HCT116 (cell line): ENCODE measurements around the gene ALG1. TPM values are rescaled to one million over a fixed set of nuclear protein-coding genes. Genes with fewer than 3 reads are reported as not detected.
"Not testable (repeated sequence)": the region's sequence is repeated elsewhere in the genome, so short reads cannot be mapped to it uniquely, and the experiment has no call there.

ENCODE experiments used
- ATAC-seq: fragments of 200-7000 bp; cut with Tn5 transposase; 2 replicates; pipeline ENCODE4 v1.9.1; 2020; ENCODE audit warnings: mild to moderate bottlenecking, moderate library complexity
- BruUV-seq: library from RNA; stranded (reverse); fragments of 400-500 nt; replicated peaks from 2 replicates; lab custom pipeline; 2021; lab: Mats Ljungman, UMichigan
- CTCF ChIA-PET: fragments of 300-600 bp; sonication (Branson Sonifier 250); formaldehyde crosslinking; loops from one replicate; lab custom pipeline; 2021; ENCODE audit warnings: antibody characterized with exemption; lab: Charles Lee
- POLR2A ChIA-PET: fragments of 300-600, 350-600 bp; sonication (Branson Sonifier 250); formaldehyde crosslinking; loops from one replicate; lab custom pipeline; 2021; ENCODE audit warnings: antibody characterized with exemption; lab: Charles Lee
- RAD21 ChIA-PET, 2 experiments: fragments of 300-600 bp; sonication (Branson Sonifier 250); formaldehyde crosslinking; loops; one replicate each; lab custom pipeline; 2023; ENCODE audit warnings: low total read pairs in 2 of 2; ENCODE audit not compliant: uncharacterized antibody in 2 of 2, unreplicated experiment in 2 of 2, low non-redundant PET in 1 of 2; lab: Charles Lee
- DNase-seq: peaks from one replicate; pipeline ENCODE4 v3.0.0-alpha.2; 2010; ENCODE audit warnings: low read depth, low spot score
- H2AFZ ChIP-seq: fragments of 200-600 bp; shearing (Covaris generic), sonication (generic); 2 replicates; pipeline ENCODE4 v1.6.1; 2017; ENCODE audit warnings: low read depth, mixed run types, mixed read lengths, antibody characterized with exemption, low read length; ENCODE audit not compliant: poor library complexity, severe bottlenecking
- H3K27ac ChIP-seq: 2 replicates; pipeline ENCODE4 v1.5.1; 2012; ENCODE audit warnings: low read depth, low read length
- H3K27me3 ChIP-seq: fragments of 200-600 bp; sonication (generic); 2 replicates; pipeline ENCODE4 v1.6.1; 2016; ENCODE audit warnings: mixed run types, low read length, mixed read lengths; ENCODE audit not compliant: insufficient read depth
- H3K36me3 ChIP-seq, 2 experiments: fragments of 200-500 bp in 1 of 2; fragments of 200-600 bp in 1 of 2; sonication (Bioruptor generic) in 1 of 2; sonication (generic) in 1 of 2; 2 replicates each; pipeline versions ENCODE4 v1.5.1 to v1.6.1; 2014 to 2016; ENCODE audit warnings: low read length in 2 of 2, inconsistent platforms in 1 of 2, mixed read lengths in 1 of 2, mixed run types in 1 of 2; ENCODE audit not compliant: insufficient read depth in 2 of 2, control insufficient read depth in 1 of 2
- H3K4me1 ChIP-seq, 2 experiments: fragments of 200-600 bp in 1 of 2; sonication (generic) in 1 of 2; 2 replicates each; pipeline versions ENCODE4 v1.5.1 to v1.6.1; 2012 to 2017; ENCODE audit warnings: low read length in 2 of 2, inconsistent platforms in 1 of 2, mild to moderate bottlenecking in 1 of 2, mixed read lengths in 1 of 2, mixed run types in 1 of 2, moderate library complexity in 1 of 2; ENCODE audit not compliant: insufficient read depth in 2 of 2, control insufficient read depth in 1 of 2
- H3K4me2 ChIP-seq: fragments of 200-600 bp; sonication (generic); 2 replicates; pipeline ENCODE4 v1.6.1; 2017; ENCODE audit warnings: mixed run types, low read length, mixed read lengths
- H3K4me3 ChIP-seq, 2 experiments: fragments of 200-600 bp in 1 of 2; sonication (generic) in 1 of 2; replicated peaks in 1 of 2; 2 replicates each; pipeline ENCODE4 v1.5.1; 2011 to 2016; ENCODE audit warnings: low read length in 2 of 2, control low read depth in 1 of 2, low read depth in 1 of 2, mild to moderate bottlenecking in 1 of 2, mixed read lengths in 1 of 2, mixed run types in 1 of 2
- H3K79me2 ChIP-seq: fragments of 200-600 bp; sonication (generic); 2 replicates; pipeline ENCODE4 v1.6.1; 2017; ENCODE audit warnings: mild to moderate bottlenecking, mixed run types, low read length, moderate library complexity, mixed read lengths; ENCODE audit not compliant: insufficient read depth
- H3K9ac ChIP-seq: fragments of 200-600 bp; sonication (generic); 2 replicates; pipeline ENCODE4 v1.6.1; 2016; ENCODE audit warnings: low read length, mixed read lengths
- H3K9me2 ChIP-seq: fragments of 200-600 bp; sonication (generic), shearing (Covaris generic); 2 replicates; pipeline ENCODE4 v1.6.1; 2017; ENCODE audit warnings: mixed run types, mild to moderate bottlenecking, moderate library complexity; ENCODE audit not compliant: insufficient read depth
- H3K9me3 ChIP-seq, 2 experiments: fragments of 200-500 bp in 1 of 2; fragments of 200-600 bp in 1 of 2; sonication (Bioruptor generic) in 1 of 2; sonication (generic) in 1 of 2; 2 replicates each; pipeline ENCODE4 v1.6.1; 2014 to 2017; ENCODE audit warnings: low read length in 2 of 2, mixed read lengths in 2 of 2, inconsistent platforms in 1 of 2, low read depth in 1 of 2, mild to moderate bottlenecking in 1 of 2, mixed run types in 1 of 2, moderate library complexity in 1 of 2; ENCODE audit not compliant: control insufficient read depth in 1 of 2, insufficient read depth in 1 of 2
- H4K20me1 ChIP-seq: fragments of 200-600 bp; sonication (generic), shearing (Covaris generic); 2 replicates; pipeline ENCODE4 v1.6.1; 2017; ENCODE audit warnings: mixed run types, mild to moderate bottlenecking, moderate library complexity; ENCODE audit not compliant: insufficient read depth
- CTCF ChIP-seq, 3 experiments: fragments of 200-600 bp in 1 of 3; sonication (generic) in 1 of 3; IDR thresholded peaks in 2 of 3; conservative IDR thresholded peaks in 1 of 3; 2 replicates each; pipeline ENCODE4 v1.5.1; 2012 to 2017; ENCODE audit warnings: low read depth in 2 of 3, low read length in 2 of 3, antibody characterized with exemption in 1 of 3, borderline replicate concordance in 1 of 3, control low read depth in 1 of 3, mild to moderate bottlenecking in 1 of 3, mixed read lengths in 1 of 3, mixed run types in 1 of 3, moderate library complexity in 1 of 3; ENCODE audit not compliant: insufficient read depth in 1 of 3
- intact Hi-C: fragments of 100-400 bp; cut with micrococcal nuclease; formaldehyde crosslinking; loops from 2 replicates; pipeline ENCODE4 v1.10.0; 2022
- total RNA-seq: library from RNA; stranded (reverse); gene quantifications from one replicate; pipeline ENCODE4 v1.2.1, GENCODE V29; 2021; ENCODE audit not compliant: unreplicated experiment

The ALG1 gene
- total RNA-seq, 1 experiment from 2014 or later = 27.1 TPM

DNA sequence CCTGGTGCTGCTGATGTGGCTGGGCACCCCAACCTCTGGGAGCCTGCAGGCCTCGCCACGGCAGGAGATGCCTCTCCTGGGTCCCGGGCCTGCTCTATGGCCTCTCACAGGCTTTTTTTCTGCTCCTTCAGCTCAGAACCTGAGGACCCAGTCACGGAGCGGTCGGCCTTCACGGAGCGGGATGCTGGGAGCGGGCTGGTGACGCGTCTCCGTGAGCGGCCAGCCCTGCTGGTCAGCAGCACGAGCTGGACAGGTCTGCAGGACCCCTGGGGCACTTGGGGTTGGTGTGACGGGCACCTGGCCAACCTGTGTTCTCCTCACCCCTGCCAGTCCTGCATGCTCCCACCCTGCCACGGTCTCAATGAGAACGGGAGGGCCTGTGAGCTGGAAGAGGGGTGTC is 7.0 kb downstream of the ALG1 start (continued):
- no peak for TF ChIP-seq CTCF (IDR thresholded peaks at IDR 0.05 in 2 of 3, conservative IDR thresholded peaks at IDR 0.05 in 1 of 3; ENCODE audit: borderline replicate concordance in 1 of 3, insufficient read depth in 1 of 3, low read depth in 2 of 3, low read length in 2 of 3)

DNA sequence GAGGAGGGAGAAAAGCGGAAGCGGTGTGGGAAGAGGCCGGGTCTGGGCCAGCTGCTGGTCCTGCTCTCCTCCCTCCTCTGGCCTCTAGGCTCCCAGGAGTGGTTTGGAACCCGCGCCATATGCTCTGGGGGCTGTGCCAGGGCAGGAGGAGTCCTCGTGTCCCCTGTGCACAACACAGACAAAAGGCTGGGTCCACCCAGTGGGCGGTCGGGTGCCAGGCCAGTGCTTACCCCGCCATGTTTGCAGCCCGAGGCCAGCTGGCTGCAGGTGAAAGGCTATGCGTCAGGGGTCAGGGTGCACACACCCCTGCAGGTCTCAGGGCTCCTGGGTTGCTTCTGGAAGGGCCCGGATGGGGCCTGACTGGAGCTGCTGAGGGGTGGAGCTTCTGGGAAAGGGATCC is 8.8 kb downstream of the ALG1 start:
- H3K27me3 ChIP-seq, DNase-seq, H3K79me2 ChIP-seq, CTCF ChIA-PET, RAD21 ChIA-PET, H3K9ac ChIP-seq, H3K4me2 ChIP-seq, H2AFZ ChIP-seq, H4K20me1 ChIP-seq, H3K27ac ChIP-seq, POLR2A ChIA-PET, H3K9me3 ChIP-seq, intact Hi-C loops, H3K4me1 ChIP-seq, H3K4me3 ChIP-seq, H3K9me2 ChIP-seq, ATAC-seq, BruUV-seq: not testable (repeated sequence)
- peaks cover 0 to 11% of the 10 kb centered on the region in 2 experiments; a peak in 3 of 4 replicates for H3K36me3 ChIP-seq

DNA sequence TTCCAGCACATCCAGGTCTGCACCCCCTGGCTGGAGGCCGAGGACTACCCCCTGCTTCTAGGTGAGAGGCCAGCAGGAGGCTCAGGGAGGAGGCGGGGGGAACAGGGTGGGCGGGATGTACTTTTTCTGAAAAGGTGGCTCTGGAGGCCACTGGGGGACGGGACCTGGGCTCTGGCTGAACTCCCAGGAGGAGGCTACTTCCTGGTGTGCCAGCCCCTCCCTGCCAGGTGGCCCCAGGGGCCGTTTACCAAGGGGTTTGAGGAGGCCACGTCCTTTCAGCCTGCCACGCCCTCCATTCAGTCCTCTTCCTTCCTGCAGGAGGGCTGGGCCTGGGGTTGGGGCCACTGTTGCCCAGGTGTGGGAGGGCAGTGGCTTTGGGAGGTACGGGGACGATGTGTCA is 9.4 kb downstream of the ALG1 start:
- H3K79me2 ChIP-seq, H4K20me1 ChIP-seq, intact Hi-C loops, H3K27ac ChIP-seq, BruUV-seq, CTCF ChIA-PET, H2AFZ ChIP-seq, H3K9me3 ChIP-seq, H3K4me2 ChIP-seq, POLR2A ChIA-PET, DNase-seq, ATAC-seq, H3K4me3 ChIP-seq, H3K4me1 ChIP-seq, H3K9ac ChIP-seq, RAD21 ChIA-PET, H3K9me2 ChIP-seq, H3K27me3 ChIP-seq: not testable (repeated sequence)
- H3K36me3 ChIP-seq = peaks cover 0 to 11% of the 10 kb centered on the region in 2 experiments; a peak in 2 of 4 replicates

DNA sequence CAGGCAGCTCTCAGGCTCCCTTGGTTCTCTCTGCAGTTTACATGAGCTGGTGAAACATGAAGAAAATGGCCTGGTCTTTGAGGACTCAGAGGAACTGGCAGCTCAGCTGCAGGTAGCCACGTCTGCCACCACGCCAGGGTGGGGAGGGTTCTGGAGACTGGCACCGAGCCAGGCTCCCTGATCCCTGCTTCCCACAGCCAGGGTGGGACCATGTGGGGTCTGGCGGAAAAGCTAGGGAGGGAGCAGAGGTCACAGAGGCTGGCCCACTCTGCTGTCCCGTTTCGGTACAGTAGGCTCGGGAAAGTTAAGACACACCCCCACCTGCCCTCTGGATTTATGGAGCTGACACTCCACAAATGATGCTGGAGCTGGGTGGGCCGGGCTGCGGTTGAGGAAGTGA is 12.0 kb downstream of the ALG1 start:
- H3K27me3 ChIP-seq, H3K9ac ChIP-seq, POLR2A ChIA-PET, DNase-seq, H3K9me3 ChIP-seq, intact Hi-C loops, H3K4me1 ChIP-seq, H4K20me1 ChIP-seq, RAD21 ChIA-PET, H3K36me3 ChIP-seq, ATAC-seq, BruUV-seq, H3K9me2 ChIP-seq, H3K4me3 ChIP-seq, CTCF ChIA-PET, H3K27ac ChIP-seq, H2AFZ ChIP-seq, H3K4me2 ChIP-seq, H3K79me2 ChIP-seq: not testable (repeated sequence)
